GM21423 (cell line): Measurements from ENCODE around the gene TPRN.

Experiments
- ATAC-seq: cut with Tn5 transposase; IDR thresholded peaks from one replicate; pipeline ENCODE4 v1.9.1; 2021; ENCODE audit warnings: mild to moderate bottlenecking, moderate library complexity; ENCODE audit not compliant: unreplicated experiment

The TPRN gene

DNA sequence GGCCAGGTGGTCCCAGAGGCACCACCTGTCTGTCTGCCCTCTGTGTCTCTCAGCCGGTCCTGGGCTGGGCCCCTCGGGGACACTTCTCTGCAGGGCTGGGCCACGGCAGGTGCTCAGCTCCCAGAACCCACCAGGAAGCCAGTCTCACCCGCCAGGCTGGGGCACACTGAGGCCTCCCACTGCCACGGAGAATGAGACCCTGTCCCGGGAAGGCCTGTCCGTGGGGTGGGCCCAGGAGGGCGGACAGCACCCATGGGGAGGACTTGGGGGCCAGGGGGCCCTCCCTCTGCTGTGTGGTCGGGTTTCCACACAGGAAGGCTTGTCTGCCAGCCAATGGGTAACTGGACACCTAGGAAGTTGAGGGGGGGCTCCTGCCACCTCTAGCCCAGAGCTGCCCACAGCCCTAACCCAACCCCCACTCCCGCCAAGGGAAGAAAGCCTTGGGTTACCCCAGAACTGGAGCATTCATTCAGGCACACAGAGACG, 36.4 kb upstream of the TPRN start:
- ATAC-seq = no peak

DNA sequence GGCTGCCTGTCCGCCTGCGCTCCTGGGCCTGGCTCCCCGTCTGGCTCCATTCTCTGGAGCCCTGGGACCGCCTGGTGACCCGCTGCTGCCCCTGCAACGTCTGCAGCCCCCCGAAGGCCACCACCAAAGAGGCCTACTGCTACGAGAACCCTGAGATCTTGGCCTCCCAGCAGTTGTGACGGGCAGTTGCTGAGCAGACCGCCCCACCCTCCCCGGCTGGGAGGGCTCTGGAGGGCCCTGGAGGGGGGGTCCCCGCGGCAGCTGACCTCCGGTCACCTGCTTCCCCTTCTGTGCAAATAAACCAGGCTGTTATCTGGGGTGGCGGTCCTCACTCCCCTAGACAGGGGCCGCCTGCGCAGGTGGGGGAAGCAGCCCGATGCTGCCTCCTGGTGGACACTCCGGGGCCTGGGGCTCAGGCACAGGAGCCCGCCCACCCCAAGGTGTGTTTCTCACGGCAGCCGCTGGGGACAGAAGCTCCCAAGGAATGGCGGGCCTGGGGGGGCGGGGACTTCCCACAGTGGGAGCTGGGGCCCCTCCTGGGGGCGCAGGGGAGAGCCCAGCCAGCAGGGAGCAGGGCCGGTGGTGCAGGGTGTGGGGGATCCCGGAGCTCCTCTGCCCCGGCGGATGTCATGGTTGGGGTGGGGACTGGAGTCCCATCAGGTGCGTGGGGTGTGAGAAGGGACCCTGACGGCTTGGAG, 35.8 kb upstream of the TPRN start:
- ATAC-seq = peak; percentile 19

DNA sequence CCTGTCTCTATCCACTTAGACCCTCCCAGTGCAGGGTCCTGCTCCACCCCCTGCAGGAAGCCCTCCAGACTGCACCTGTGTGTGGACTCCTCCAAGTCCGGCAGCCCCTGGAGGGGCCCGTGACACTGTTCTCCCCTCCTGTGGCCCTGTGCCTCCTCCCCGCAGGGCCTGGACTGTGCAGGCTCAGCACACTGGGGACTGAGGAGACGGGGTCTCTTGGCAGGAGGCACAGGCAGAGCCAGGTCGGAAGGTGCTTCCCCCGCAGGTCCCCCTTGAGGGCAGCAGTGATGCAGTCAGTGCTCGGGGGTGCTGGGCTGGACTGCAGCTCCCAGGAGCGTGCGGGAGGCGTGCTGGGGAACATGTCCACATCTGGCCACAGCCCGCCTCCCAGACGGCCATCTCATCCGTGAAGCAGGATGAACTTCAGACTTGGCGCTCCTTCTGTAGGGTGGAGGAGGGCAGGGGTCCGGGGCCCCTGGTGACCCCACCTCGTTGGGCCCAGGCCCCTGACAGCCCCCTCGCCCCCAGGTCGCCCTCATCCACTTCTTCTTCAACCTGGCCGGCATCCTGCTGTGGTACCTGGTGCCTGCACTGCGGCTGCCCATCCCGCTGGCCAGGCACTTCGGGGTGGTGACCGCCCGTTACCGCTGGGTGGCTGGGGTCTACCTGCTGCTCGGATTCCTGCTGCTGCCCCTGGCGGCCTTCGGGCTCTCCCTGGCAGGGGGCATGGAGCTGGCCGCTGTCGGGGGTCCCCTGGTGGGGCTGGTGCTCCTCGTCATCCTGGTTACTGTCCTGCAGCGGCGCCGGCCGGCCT, 35.1 kb upstream of the TPRN start:
- ATAC-seq = no peak

DNA sequence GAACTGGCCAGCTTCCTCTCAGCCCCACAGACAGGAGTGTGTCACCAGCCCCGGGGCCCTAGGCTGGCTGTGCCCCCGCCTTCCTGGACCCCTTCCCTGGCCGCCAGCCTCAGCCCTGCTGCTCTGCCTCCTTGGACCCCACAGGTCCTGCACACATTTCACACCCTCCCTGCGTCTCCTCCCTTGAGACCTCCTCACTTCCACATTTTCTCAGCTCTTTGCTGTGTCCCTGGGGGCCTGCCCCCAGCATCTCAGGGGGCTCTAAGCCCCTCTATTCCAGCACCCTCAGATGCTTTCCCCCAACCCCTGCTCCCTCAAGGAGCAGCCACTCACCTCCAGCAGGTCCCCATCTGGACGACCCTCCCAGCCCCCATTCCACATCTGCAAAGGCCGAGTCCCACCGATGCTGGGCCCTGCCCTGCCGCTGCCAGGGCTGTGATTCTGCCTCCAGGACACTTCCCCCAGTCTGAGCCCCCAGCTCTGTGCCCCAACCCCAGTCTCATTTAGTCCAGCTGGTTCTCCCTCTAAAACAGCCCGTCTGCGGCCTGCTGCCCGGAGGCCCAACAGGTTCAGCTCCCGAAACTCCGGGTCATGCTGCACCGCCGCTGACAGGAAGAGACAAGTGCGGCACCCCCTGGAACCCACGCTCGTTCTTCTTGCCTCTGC, 34.4 kb upstream of the TPRN start:
- ATAC-seq = no peak

DNA sequence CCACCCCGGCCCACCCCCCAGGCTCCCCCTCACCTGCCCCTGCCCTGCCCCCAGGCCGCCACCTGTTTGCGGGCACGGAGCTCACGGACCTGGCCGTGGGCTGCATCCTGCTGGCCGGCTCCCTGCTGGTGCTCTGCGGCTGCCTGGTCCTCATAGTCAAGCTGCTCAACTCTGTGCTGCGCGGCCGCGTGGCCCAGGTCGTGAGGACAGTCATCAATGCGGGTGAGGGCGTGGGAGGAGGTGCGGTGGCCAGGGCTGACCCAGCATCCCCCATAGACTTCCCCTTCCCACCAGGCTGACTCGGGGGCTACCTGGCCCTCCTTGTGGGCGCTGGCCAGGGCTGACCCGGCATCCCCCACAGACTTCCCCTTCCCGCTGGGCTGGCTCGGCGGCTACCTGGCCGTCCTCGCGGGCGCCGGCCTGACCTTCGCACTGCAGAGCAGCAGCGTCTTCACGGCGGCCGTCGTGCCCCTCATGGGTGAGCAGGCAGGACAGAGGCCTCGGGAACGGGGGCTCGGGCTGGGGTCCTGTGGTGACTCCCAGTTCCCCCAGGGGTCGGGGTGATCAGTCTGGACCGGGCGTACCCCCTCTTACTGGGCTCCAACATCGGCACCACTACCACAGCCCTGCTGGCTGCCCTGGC, 33.6 kb upstream of the TPRN start:
- no peak for ATAC-seq

DNA sequence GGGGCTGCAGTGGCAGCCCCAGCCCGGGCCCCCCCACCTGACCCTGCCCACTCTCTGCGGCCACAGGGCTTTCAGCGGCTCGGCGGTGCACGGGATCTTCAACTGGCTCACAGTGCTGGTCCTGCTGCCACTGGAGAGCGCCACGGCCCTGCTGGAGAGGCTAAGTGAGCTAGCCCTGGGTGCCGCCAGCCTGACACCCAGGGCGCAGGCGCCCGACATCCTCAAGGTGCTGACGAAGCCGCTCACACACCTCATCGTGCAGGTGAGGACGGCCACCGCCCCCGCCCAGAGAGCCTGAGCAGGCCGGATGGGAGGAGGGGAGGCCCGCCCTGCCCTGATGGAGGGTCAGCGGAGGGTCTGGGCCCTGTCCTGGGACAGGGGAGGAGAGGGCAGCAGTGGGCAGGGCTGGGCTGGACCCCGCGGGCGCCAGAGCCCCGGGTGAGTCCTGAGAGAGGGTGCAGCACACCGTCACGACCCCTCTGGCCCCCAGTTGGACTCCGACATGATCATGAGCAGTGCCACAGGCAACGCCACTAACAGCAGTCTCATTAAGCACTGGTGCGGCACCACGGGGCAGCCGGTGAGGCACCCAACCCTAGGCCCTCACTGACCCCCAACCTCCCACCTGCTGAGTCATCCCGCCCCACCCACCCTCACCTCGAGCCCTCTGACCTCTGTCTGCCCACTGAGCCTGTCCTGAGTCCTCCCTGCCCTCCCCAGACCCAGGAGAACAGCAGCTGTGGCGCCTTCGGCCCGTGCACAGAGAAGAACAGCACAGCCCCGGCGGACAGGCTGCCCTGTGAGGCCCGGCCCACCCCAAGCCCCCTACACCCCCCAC, 32.8 kb upstream of the TPRN start:
- ATAC-seq = no peak

DNA sequence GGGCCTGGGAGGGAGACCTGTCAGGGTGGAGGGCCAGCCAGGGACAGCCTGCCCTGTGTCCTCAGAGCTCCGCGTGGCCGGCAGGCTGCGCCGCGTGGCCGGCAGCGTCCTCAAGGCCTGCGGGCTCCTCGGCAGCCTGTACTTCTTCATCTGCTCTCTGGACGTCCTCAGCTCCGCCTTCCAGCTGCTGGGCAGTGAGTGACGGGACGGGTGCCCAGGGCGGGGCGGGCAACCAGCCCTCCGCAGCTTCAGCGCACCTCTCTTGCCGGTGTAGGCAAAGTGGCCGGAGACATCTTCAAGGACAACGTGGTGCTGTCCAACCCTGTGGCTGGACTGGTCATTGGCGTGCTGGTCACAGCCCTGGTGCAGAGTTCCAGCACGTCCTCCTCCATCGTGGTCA, 32.0 kb upstream of the TPRN start:
- no peak for ATAC-seq

DNA sequence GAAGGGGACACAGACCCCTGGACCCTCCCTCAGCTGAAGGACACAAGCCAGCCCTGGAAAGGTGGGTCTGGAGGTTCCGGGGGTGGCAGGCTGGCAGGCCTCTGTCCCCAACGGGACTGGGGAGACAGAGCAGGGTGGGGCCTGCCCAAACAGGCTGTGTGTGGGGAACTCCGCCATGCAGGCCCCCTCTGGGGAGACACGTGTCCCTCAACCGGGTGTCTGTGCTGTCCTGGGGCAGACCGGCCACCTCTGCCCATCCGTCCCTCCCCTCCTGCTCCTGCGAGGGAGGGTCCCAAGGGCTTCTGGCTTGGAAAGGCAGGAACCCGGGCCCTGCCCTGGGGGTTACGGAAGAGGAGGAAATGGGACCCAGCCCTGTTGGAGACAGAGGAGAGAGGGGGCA, 31.6 kb upstream of the TPRN start:
- ATAC-seq = no peak

DNA sequence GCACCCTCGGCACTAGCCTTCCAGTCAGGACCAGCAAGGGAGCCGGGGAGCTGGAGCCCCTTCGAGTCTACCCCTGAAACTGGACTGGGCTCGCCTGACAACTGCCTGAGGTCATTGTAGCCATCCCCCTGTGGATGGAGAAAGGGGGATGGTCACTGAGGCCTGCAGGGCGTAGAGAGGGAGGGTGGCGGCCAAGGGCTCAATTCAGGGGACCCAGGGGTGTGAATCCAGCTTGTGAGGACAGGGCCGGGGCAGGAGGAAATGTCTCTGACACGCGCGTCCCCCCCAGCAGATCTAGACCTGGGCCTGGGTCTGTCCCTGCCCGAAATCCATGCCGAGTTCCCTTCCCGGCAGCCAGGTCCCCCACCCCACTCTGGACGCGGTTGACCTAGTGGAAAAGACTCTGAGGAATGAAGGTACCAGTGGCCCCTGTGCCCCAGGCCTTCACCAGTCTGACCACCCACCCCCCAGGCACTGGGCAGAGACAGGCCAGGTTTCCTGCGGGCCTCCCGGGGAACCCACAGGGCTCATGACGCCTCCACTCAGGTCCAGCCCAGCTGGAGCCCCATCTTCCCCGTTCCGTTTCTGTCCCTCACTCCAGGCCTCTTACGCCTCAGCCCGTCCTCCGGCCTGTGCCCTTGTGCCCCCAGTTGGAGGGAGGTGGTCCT, 31.0 kb upstream of the TPRN start:
- ATAC-seq = no peak

DNA sequence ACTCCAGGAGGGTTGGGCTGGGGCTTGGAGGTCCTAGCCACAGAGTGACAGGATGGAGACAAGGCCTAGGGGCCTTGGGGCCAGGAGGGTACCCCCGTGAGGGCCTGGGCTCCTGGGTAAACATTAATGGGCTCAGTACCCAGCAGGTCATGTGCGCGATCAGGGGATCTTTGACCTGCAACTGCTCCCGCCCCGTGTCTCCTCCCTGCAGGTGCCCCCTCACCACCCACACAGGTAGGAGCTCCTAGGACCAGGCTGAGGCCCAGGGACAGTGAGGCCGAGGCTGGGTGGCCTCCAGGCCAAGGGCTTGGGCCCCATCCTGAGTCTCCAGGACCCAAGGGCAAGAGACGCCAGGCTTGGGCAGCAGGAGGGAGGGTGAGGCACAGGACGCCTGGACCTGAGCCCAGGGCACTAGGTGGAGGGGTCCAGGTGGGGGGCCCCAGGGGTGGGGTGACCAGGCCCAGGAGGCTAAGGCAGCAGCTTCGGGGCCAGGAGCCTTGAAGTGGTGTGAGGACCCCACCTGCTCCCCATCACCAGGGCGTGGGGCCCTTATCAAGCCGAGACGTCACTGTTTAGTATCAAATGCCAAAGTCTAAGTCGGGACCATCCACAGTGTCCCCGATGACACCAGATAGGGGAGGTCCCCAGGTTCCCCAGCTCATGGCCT, 30.3 kb upstream of the TPRN start, which contains the start of gene SLC34A3:
TSS of gene SLC34A3 (plus strand) at position 197 of the 667 bp plus-strand sequence. CDS start 802 bp downstream, outside the sequence.
- no peak for ATAC-seq

DNA sequence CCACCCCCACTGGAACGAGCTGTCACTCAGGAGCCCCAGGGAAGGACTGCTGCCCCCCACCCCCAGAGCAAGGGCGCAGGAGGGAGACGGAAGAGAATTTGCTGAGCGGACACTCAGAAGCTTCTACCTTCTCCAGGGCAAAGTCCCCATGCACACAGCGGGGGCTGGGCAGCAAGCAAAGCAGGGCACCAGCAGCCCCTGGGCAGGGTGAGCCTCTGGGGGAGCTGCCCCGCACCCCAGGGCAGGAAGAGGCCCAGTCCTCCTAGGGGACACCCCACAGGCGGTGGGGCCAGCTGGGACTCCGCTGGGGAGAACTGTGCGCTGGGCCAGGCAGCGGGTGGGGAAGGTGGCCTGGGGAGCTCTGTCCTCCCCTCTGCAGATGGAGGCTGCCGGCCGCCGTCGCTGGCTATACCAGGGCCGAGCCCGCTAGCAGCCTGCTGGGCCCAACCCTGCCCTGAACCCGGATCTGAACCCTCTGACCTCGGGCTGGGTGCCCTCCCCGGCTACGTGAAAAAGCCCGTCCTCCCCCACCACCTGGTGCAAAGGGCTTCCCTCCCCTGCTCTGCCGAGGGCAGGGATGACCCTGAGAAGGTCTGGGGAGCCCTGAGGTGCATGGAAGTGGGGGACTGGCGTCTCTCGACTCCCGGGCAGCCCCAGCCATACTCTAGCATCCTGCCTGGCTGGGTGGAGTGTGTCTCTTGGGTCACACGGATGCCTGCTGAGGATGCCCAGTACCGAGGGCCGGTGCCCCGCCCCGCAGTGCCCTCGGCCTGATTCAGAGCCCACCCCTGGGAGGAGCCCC, 29.6 kb upstream of the TPRN start:
- ATAC-seq = no peak

DNA sequence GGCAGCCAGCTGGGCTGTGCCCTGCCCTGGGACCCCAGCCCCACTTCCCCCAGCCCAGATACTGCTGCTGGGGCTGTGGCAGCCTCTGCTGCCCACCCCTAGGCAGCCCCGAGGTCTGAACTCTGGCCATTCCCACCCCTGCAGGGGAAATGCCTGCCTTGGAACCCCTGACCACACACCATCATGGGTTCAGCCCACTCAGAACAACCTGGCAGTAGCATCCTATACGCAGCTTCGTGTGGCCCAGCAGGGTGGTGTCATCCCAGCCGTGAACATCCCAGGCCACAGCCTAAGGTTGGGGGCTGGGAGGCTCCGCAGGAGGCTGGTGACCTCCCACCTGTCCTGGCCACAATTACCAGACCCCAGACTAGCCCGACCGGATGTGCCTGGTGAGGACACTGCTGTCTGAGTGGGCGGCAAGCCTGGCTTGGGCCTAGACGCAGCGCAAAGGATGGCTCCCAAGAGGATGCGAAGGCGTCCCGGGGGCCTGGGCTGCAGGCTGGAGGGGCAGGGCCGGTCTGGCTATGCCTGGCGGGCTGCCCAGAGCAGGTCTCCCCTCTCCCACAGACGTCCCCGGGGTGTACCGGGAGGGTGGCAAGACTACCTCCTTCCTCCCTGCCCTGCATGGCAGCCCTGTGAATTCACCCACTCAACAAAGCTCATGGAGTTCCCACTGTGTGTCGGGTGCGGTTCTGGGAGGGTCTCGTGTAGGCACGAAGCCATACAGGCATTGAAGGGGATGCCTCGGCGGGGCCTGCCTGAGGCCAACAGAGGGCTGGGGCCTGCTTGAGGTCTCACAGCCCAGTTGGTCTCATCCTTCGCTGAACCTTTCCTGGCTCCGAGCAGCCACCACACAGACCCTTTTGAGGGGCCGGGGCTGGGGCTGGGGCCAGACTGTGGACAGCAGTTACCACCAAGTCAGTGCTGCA, 28.7 kb upstream of the TPRN start:
- no peak for ATAC-seq

DNA sequence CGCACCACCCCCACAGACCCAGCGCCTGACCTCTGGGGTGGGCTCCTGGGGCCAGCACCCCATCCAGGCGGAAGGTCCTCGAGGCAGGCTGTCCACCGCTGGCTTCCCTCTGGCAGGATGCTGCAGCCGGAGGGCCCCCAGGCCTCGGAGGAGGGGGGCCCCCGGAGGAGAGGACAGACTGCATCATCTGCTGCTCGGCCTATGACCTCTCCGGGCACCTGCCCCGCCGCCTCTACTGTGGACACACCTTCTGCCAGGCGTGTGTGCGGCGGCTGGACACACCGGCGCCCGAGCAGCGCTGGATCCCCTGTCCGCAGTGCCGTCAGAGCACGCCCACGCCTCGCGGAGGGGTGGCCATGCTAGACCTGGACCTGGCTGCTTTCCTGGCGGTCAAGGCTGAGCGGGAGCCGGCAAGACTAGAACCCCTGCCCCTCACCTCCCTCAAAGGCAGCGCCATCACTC, 28.0 kb upstream of the TPRN start:
- ATAC-seq = no peak

DNA sequence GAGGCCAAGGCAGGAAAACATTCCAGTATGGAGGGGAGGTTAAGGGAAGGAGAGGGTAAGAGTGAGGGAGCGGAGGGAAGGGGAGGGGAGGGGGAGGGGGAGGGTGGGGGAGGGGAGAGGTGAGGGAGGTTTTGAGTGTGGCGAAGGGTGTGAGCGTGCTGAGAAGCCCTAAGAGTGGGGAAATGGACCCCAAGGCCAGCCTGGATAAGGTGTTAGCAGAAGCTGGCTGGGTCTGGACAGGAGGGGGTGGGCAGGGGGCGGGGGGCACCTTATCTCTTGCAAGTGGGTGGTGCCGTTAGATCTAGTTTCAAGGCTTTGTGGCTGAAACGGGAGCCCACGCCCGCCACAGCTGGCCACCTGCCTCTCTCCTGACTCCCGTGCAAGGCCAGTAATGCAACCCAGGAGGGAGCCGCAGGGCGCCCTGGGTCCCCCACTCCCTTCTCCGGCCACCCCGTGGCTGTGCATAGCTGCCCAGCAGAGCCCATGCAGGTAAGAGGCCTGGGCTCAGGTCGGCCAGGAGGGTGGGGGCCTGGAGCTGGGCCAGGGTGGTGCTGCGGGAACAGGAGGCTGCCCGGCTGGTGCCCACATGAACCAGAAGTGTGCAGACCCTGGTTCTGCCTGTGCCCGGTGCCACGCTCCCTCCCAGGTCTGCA, 27.4 kb upstream of the TPRN start:
- no peak for ATAC-seq

DNA sequence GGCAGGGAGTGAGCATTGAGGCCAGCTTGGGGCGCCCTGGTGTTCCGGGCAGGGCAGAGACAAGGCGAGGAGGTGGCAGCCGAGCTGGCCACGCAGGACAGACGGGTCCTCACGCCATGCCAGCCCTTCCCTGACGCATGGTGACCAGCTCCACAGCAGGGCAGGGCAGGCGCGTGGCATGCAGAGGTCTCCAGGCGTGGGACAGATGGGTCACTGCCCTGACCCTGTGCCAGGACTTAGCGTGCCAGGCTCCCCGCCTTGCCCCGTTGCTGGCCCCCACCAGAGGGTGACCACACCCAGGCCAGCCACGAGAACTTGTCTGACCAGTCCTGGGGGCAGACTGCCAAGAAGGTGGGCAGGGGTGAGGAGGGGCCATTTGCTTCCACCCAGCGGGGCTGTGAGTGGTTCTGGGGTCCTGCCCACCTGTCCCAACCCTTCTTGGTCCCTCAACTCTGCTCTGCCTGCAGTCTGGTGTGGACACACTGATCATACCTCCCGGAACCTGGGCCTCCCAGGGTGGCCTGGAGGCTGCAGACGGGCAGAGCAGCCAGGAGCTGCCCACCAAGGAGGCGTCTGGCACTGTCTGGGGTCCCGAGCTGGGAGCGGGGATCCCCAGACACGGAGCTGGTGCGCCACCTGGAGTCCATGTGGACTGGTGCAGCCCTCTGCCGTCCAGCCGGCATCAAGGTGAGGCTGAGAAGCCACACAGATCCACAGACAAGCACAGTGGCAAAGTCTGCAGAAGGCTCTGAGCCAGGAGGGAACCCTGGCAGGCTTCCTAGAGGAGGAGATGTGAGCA, 26.7 kb upstream of the TPRN start, which contains the start of gene RNF224:
TSS of gene RNF224 (plus strand) at position 449 of the 799 bp plus-strand sequence. CDS start 834 bp downstream, outside the sequence.
- ATAC-seq = no peak
